SU-DHL-6 (cell line): ENCODE measurements around the gene CTCFL.

Experiments used
- H2AFZ ChIP-seq: fragments of 200-600 bp; sonication (generic); 2 replicates; pipeline ENCODE4 v1.6.1; 2014; ENCODE audit warnings: low read depth, mild to moderate bottlenecking, moderate library complexity, mixed read lengths, antibody characterized with exemption, low read length; ENCODE audit not compliant: severe bottlenecking
- H3F3A ChIP-seq: fragments of 200-600 bp; shearing (Covaris generic); 2 replicates; pipeline ENCODE4 v1.6.0; 2016; ENCODE audit warnings: antibody characterized with exemption, mild to moderate bottlenecking; ENCODE audit not compliant: insufficient read depth
- H3K27ac ChIP-seq: fragments of 200-600 bp; sonication (generic); 2 replicates; pipeline ENCODE4 v1.5.1; 2016; ENCODE audit warnings: low read depth, mild to moderate bottlenecking, low read length, moderate library complexity, mixed read lengths
- H3K27me3 ChIP-seq: fragments of 200-600 bp; sonication (generic), shearing (Covaris generic); 2 replicates; pipeline ENCODE4 v1.6.0; 2014; ENCODE audit warnings: mild to moderate bottlenecking, low read length
- H3K36me3 ChIP-seq: fragments of 200-600 bp; sonication (generic); 2 replicates; pipeline ENCODE4 v1.6.1; 2014; ENCODE audit warnings: mild to moderate bottlenecking, low read length, mixed read lengths
- H3K4me2 ChIP-seq: fragments of 300-600, 200-600 bp; shearing (Covaris generic), sonication (generic); 2 replicates; pipeline ENCODE4 v1.6.0; 2014; ENCODE audit warnings: low read length, low read depth, mild to moderate bottlenecking; ENCODE audit not compliant: poor library complexity, severe bottlenecking
- H3K4me3 ChIP-seq: fragments of 200-600 bp; sonication (generic); 2 replicates; pipeline ENCODE4 v1.5.1; 2014; ENCODE audit warnings: antibody characterized with exemption, low read length, mild to moderate bottlenecking, mixed read lengths; ENCODE audit not compliant: insufficient read depth, poor library complexity, severe bottlenecking
- H3K79me2 ChIP-seq: fragments of 200-600 bp; sonication (generic); 2 replicates; pipeline ENCODE4 v1.6.1; 2014; ENCODE audit warnings: mild to moderate bottlenecking, low read length, moderate library complexity; ENCODE audit not compliant: insufficient read depth
- H3K9ac ChIP-seq: fragments of 200-600 bp; sonication (generic); 2 replicates; pipeline ENCODE4 v1.7.0; 2014; ENCODE audit warnings: mild to moderate bottlenecking, low read length
- H3K9me2 ChIP-seq: fragments of 200-600 bp; sonication (generic); replicated peaks from 2 replicates; pipeline ENCODE4 v1.6.1; 2014; ENCODE audit warnings: low read length; ENCODE audit not compliant: insufficient read depth
- H3K9me3 ChIP-seq: fragments of 200-600 bp; sonication (generic); 2 replicates; pipeline ENCODE4 v1.6.1; 2014; ENCODE audit warnings: low read length, mixed read lengths; ENCODE audit not compliant: insufficient read depth
- H4K20me1 ChIP-seq: fragments of 200-600 bp; sonication (generic); 2 replicates; pipeline ENCODE4 v1.6.1; 2014; ENCODE audit warnings: low read depth, mild to moderate bottlenecking, antibody characterized with exemption, low read length, moderate library complexity, mixed read lengths
- CTCF ChIP-seq: fragments of 200-600 bp; sonication (generic); IDR thresholded peaks from one replicate; pipeline ENCODE4 v1.5.1; 2017; ENCODE audit warnings: antibody characterized with exemption, mild to moderate bottlenecking, low read length, moderate library complexity; ENCODE audit not compliant: insufficient read depth, poor library complexity, severe bottlenecking
- EZH2phosphoT487 ChIP-seq: fragments of 200-600 bp; sonication (generic), shearing (Covaris generic); conservative IDR thresholded peaks from 2 replicates; pipeline ENCODE4 v1.6.1; 2018; ENCODE audit warnings: mild to moderate bottlenecking, antibody characterized with exemption, low read length, moderate library complexity, mixed read lengths

CTCFL gene

GRCh38 chr20:57457243-57458095 is 67.5 kb downstream of the CTCFL start:
- H3K4me3 ChIP-seq = no peak overlapping the region
- H3K36me3 ChIP-seq = no peaks in the 10 kb centered on the region
- no peaks in the 10 kb centered on the region for H3K27me3 ChIP-seq
- no peaks in the 10 kb centered on the region for H3F3A ChIP-seq
- no peak overlapping the region for H3K4me2 ChIP-seq
- H3K9ac ChIP-seq = no peak overlapping the region
- H2AFZ ChIP-seq = no peak overlapping the region
- TF ChIP-seq EZH2phosphoT487 = no peak
- no peak for TF ChIP-seq CTCF
- no peaks in the 10 kb centered on the region for H3K79me2 ChIP-seq
- H3K27ac ChIP-seq = no peak overlapping the region
- no peaks in the 10 kb centered on the region for H3K9me3 ChIP-seq
- no peaks in the 10 kb centered on the region for H3K9me2 ChIP-seq
- no peaks in the 10 kb centered on the region for H4K20me1 ChIP-seq

GRCh38 chr20:57456116-57456515 is 68.8 kb downstream of the CTCFL start:
- no peak overlapping the region for H3K4me2 ChIP-seq
- no peaks in the 10 kb centered on the region for H3K36me3 ChIP-seq
- TF ChIP-seq CTCF (no peak), EZH2phosphoT487 (no peak)
- no peak overlapping the region for H3K9ac ChIP-seq
- no peaks in the 10 kb centered on the region for H3K9me3 ChIP-seq
- no peaks in the 10 kb centered on the region for H3K79me2 ChIP-seq
- H3K27me3 ChIP-seq = no peaks in the 10 kb centered on the region
- no peak overlapping the region for H2AFZ ChIP-seq
- no peak overlapping the region for H3K4me3 ChIP-seq
- H3K27ac ChIP-seq = no peak overlapping the region
- H3F3A ChIP-seq = no peaks in the 10 kb centered on the region
- no peaks in the 10 kb centered on the region for H4K20me1 ChIP-seq
- no peaks in the 10 kb centered on the region for H3K9me2 ChIP-seq

- Histone ChIP-seq H3K27me3 (no peaks in the 10 kb centered on the region), H3K9me3 (no peaks in the 10 kb centered on the region), H3F3A (no peaks in the 10 kb centered on the region), H3K79me2 (no peaks in the 10 kb centered on the region), H3K27ac (no peak overlapping the region), H3K9me2 (no peaks in the 10 kb centered on the region), H3K4me3 (no peak overlapping the region), H3K9ac (no peak overlapping the region), H3K36me3 (no peaks in the 10 kb centered on the region), H2AFZ (no peak overlapping the region), H4K20me1 (no peaks in the 10 kb centered on the region), H3K4me2 (no peak overlapping the region)
- no peak for TF ChIP-seq CTCF
- no peak for TF ChIP-seq EZH2phosphoT487
Observed at GRCh38 chr20:57455386-57455785, 69.6 kb downstream of the CTCFL start.
